Mesothelial cell of epicardium (in vitro differentiated cells): ENCODE measurements around the gene DEAF1. TPM values are rescaled to one million over a fixed set of nuclear protein-coding genes. Genes with fewer than 3 reads are reported as not detected.
A peak's percentile ranks its signal among the peaks of the same experiment; 100 is the strongest.

Experiments
- DNase-seq, 2 experiments: peaks; one replicate each; pipeline ENCODE4 v3.0.0; 2021; ENCODE audit warnings: low spot score in 2 of 2; ENCODE audit not compliant: unreplicated experiment in 2 of 2
- H3K27ac Mint-ChIP-seq: 2 replicates; pipeline ENCODE4 v1.8.0; 2021; ENCODE audit warnings: mixed read lengths
- H3K27me3 Mint-ChIP-seq: 2 replicates; pipeline ENCODE4 v1.8.0; 2021; ENCODE audit warnings: low read depth, mixed read lengths
- H3K36me3 Mint-ChIP-seq: 2 replicates; pipeline ENCODE4 v1.8.0; 2021; ENCODE audit warnings: mixed read lengths
- H3K4me1 Mint-ChIP-seq: 2 replicates; pipeline ENCODE4 v1.8.0; 2021; ENCODE audit warnings: mixed read lengths
- H3K4me3 Mint-ChIP-seq: 2 replicates; pipeline ENCODE4 v1.8.0; 2021; ENCODE audit warnings: mild to moderate bottlenecking, moderate library complexity, mixed read lengths
- H3K9me3 Mint-ChIP-seq: 2 replicates; pipeline ENCODE4 v1.8.0; 2021; ENCODE audit warnings: mixed read lengths
- total RNA-seq: library from RNA; stranded (reverse); gene quantifications from 3 replicates; pipeline ENCODE4 v1.2.1, GENCODE V29; 2021
- TF ChIP-seq, protein P1 (sequence below): fragments of 200-600 bp; sonication (generic); IDR thresholded peaks from one replicate; pipeline ENCODE4 v1.5.0; 2021; ENCODE audit warnings: antibody characterized with exemption; ENCODE audit not compliant: unreplicated experiment

Gene DEAF1
- total RNA-seq, 1 donor from 2014 or later = 64.0 TPM

DNA sequence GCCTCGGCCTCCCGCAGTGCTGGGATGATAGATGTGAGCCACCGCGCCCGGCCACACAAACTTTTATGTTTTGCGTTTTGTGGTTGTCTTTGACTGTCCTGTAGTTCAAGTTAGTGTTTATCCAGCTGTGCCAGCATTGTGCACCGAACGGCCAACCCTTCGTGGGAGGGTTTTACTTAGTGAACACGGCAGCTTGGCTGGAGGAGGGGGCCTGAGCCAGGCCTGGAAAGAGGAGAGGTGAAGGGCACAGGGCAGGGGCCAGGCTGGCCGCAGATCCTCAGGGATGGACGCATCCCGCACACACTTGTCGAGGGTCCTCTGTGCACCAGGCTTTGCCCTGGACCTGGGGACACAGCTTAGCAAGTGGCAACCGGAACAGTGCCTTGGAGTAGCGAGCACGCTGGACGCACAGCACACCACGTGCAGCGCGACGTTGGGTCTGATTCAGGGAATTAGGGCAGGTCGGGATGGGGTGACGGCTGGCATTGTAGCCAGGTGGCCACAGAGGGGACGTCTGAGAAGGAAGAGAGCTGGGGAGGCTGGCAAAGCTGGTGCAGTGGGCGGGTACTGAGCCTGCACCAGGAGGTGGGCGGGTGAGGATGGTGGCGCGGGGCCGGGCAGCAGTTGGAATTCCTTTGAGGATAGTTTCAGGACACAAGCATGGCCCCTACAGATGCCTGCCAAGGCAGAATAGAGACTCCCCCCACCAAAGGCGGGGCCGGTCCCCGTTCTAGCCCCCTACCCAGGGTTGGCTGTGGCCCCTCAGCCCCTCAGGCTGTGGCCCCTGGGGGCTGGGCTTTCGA is 24.4 kb upstream of the DEAF1 start:
- peaks cover 23% of the 10 kb centered on the region for H3K36me3 Mint-ChIP-seq
- H3K27me3 Mint-ChIP-seq = peaks cover 22% of the 10 kb centered on the region
- no peak for DNase-seq
- no peak overlapping the region for H3K27ac Mint-ChIP-seq
- TF ChIP-seq, protein P1, sequence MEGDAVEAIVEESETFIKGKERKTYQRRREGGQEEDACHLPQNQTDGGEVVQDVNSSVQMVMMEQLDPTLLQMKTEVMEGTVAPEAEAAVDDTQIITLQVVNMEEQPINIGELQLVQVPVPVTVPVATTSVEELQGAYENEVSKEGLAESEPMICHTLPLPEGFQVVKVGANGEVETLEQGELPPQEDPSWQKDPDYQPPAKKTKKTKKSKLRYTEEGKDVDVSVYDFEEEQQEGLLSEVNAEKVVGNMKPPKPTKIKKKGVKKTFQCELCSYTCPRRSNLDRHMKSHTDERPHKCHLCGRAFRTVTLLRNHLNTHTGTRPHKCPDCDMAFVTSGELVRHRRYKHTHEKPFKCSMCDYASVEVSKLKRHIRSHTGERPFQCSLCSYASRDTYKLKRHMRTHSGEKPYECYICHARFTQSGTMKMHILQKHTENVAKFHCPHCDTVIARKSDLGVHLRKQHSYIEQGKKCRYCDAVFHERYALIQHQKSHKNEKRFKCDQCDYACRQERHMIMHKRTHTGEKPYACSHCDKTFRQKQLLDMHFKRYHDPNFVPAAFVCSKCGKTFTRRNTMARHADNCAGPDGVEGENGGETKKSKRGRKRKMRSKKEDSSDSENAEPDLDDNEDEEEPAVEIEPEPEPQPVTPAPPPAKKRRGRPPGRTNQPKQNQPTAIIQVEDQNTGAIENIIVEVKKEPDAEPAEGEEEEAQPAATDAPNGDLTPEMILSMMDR = no peak
- peaks cover 8% of the 10 kb centered on the region for H3K9me3 Mint-ChIP-seq
- no peaks in the 10 kb centered on the region for H3K4me1 Mint-ChIP-seq
- no peak overlapping the region for H3K4me3 Mint-ChIP-seq

DNA sequence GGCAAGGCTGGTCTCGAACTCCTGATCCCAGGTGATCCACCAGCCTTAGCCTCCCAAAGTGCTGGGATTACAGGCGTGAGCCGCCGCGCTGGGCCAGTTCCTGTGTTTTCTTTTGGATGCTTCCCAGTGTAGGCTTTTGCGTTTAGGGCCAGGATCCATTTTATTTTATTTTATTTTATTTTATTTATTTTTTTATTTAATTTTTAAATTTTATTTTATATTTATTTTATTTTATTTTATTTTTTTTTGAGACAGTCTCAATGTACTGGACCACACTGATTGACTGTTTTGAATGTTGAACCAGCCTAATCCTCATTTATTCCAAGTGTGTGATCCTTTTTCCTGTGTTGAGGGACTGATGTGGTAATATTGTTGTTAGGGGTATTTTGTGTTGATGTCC is 19.4 kb upstream of the DEAF1 start:
- TF ChIP-seq, protein P1 = no peak
- H3K4me1 Mint-ChIP-seq = peaks cover 3% of the 10 kb centered on the region
- no peak overlapping the region for H3K4me3 Mint-ChIP-seq
- peaks cover 3% of the 10 kb centered on the region for H3K27me3 Mint-ChIP-seq
- no peak for DNase-seq
- H3K36me3 Mint-ChIP-seq = peaks cover 16% of the 10 kb centered on the region
- peaks cover 8% of the 10 kb centered on the region for H3K9me3 Mint-ChIP-seq
- H3K27ac Mint-ChIP-seq = no peak overlapping the region

DNA sequence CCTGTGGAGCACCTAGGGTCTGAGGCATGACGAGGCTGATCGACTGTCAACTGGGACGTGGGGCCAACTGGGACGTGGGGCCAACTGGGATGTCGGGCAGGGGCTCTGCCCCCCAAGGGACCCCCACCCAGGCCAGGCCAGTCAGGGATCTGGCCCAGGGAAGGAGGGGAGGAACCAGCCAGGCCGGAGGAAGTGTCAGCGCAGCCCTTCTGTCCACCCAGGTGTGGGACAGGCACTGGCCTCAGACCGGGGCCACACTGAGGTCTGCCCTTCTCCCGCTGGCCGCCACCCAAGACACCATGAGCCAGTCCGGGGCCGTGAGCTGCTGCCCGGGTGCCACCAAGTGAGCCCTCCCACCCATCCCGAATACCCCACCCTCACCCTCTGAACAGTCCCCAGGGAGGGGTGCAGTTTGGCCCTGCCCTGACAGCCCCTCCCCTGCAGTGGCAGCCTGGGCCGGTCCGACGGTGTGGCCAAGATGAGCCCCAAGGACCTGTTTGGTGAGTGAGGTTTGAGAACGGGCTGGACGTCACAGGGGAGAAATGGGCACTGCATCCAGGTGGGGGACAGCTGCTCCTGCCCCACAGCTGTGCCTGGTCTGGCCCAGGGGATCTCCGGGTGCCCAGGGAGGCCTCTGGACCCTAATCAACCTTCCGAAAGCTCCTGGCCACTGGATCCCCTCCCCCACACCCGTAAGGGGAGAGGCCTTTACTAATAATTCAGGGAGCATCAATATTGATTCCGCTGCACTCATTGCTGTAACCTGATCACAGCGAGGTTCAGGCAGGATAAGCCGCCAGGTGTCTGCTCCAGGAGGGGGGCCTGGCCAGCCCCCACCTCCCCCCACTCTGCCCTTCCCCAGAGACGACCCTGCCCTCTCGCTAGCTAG is 14.3 kb upstream of the DEAF1 start:
- Mint-ChIP-seq H3K9me3 (no peaks in the 10 kb centered on the region), H3K27me3 (peaks cover 6% of the 10 kb centered on the region), H3K4me1 (peaks cover 18% of the 10 kb centered on the region), H3K36me3 (peaks cover 2% of the 10 kb centered on the region), H3K4me3 (no peak overlapping the region), H3K27ac (no peak overlapping the region)
- DNase-seq = peak in 1 of 2 experiments; percentile 36
- TF ChIP-seq, protein P1 = no peak

DNA sequence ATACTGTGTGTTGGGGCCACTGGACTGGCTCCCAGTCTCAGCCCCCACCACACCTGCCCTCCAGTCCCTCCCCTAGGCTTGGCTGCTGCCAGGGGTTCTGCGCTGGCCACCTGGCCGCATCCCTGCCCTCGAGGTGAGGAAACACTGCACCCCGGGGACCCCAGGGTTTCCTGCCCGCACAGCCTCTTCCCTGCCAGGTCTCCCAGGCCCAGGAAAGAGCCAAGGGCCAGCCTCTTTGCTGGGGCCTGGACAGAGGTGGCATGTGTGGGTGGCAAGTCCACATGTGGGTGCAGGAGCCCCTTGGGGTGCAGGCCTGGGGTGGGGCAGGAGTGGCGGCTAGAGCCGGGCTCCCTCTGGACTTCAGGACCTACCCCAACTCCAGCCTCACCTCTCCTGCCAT is 13.5 kb upstream of the DEAF1 start:
- TF ChIP-seq, protein P1 = no peak
- H3K27me3 Mint-ChIP-seq = peaks cover 6% of the 10 kb centered on the region
- peaks cover 2% of the 10 kb centered on the region for H3K36me3 Mint-ChIP-seq
- H3K4me3 Mint-ChIP-seq = no peak overlapping the region
- H3K27ac Mint-ChIP-seq = no peak overlapping the region
- H3K9me3 Mint-ChIP-seq = no peaks in the 10 kb centered on the region
- DNase-seq = no peak
- peaks cover 18% of the 10 kb centered on the region for H3K4me1 Mint-ChIP-seq

DNA sequence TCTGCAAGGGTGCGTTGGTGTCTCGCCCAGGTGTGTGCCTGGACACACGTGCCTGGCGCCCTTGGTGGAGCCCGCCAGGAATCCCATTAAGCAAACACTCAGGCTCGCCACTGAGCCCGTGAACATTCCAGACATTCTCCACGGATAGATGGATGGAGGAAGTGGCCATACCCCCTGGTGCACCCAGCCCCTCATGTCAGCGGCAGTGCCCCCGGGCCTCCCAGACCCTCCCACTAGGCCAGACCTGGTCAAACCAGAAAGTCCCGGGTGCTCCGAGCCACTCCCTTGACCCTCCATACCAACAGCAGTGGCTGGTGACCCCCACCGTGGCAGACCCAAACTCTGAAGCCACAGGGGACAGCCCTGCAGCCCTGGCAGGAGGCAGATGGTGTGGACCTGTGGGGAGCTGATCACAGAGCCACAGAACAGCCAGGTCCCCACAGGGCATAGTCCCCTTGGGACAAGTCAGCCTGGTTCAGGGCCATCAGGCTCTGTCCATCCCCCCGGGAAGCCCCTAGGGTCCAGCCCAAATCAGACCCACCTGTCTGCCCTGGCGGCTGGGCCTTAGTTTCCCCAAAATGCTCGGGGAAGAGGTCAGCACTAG is 12.9 kb upstream of the DEAF1 start:
- Mint-ChIP-seq H3K36me3 (peaks cover 2% of the 10 kb centered on the region), H3K27me3 (peaks cover 6% of the 10 kb centered on the region), H3K9me3 (no peaks in the 10 kb centered on the region), H3K4me1 (peaks cover 18% of the 10 kb centered on the region), H3K4me3 (peak overlapping the region; percentile 63), H3K27ac (peak overlapping the region; percentile 91)
- peak in 1 of 2 experiments; percentile 46 for DNase-seq
- TF ChIP-seq, protein P1 = no peak
